Measurements from ENCODE around the gene PROM1. TPM values are rescaled to one million over a fixed set of nuclear protein-coding genes. Genes with fewer than 3 reads are reported as not detected.
A peak's percentile ranks its signal among the peaks of the same experiment; 100 is the strongest.

The PROM1 gene
- total RNA-seq, 1 donor from 2014 or later = 0.93 TPM

GRCh38 chr4:16007471-16008095 is 76.2 kb downstream of the PROM1 start:
- Histone ChIP-seq H3K4me3 (no peak overlapping the region), H3K9me3 (no peaks in the 10 kb centered on the region), H3K36me3 (no peaks in the 10 kb centered on the region), H3K4me1 (no peaks in the 10 kb centered on the region), H3K27me3 (peaks cover 3% of the 10 kb centered on the region), H3K27ac (no peak overlapping the region)
- DNase-seq (no peak), ATAC-seq (no peak)
- intact Hi-C loops (cut with DNase I) = no loop called here
- no peak for TF ChIP-seq CTCF (IDR thresholded peaks at IDR 0.05)

- no peak overlapping the region for H3K27ac ChIP-seq
- H3K4me1 ChIP-seq = no peaks in the 10 kb centered on the region
- ATAC-seq (no peak), DNase-seq (no peak)
- intact Hi-C loops (cut with DNase I) = no loop called here
- H3K36me3 ChIP-seq = no peaks in the 10 kb centered on the region
- peaks cover 3% of the 10 kb centered on the region for H3K27me3 ChIP-seq
- H3K9me3 ChIP-seq = no peaks in the 10 kb centered on the region
- no peak overlapping the region for H3K4me3 ChIP-seq
- no peak for TF ChIP-seq CTCF (IDR thresholded peaks at IDR 0.05)
Observed at GRCh38 chr4:16006771-16007446, 76.9 kb downstream of the PROM1 start.

- intact Hi-C loops (cut with DNase I) = no loop called here
- ATAC-seq (no peak), DNase-seq (no peak)
Observed at GRCh38 chr4:16005676-16006075, 78.1 kb downstream of the PROM1 start.

GRCh38 chr4:16001484-16001858 is 82.4 kb downstream of the PROM1 start:
- peak; percentile 98 for ATAC-seq
- peaks cover 4% of the 10 kb centered on the region for H3K4me1 ChIP-seq
- no peaks in the 10 kb centered on the region for H3K27me3 ChIP-seq
- H3K9me3 ChIP-seq = no peaks in the 10 kb centered on the region
- H3K36me3 ChIP-seq = no peaks in the 10 kb centered on the region
- H3K4me3 ChIP-seq = no peak overlapping the region
- DNase-seq = no peak
- intact Hi-C loops (cut with DNase I) = no loop called here
- H3K27ac ChIP-seq = no peak overlapping the region
- TF ChIP-seq CTCF (IDR thresholded peaks at IDR 0.05) = peak; percentile 85

More at GRCh38 chr4:16005676-16006075, 78.1 kb downstream of the PROM1 start:
- H3K4me1 ChIP-seq = peaks cover 4% of the 10 kb centered on the region
- no peaks in the 10 kb centered on the region for H3K36me3 ChIP-seq
- peaks cover 3% of the 10 kb centered on the region for H3K27me3 ChIP-seq
- no peak overlapping the region for H3K27ac ChIP-seq
- H3K9me3 ChIP-seq = no peaks in the 10 kb centered on the region
- TF ChIP-seq CTCF (IDR thresholded peaks at IDR 0.05) = no peak
- no peak overlapping the region for H3K4me3 ChIP-seq

- intact Hi-C loops (cut with DNase I) = no loop called here
- no peak for TF ChIP-seq CTCF (IDR thresholded peaks at IDR 0.05)
- Histone ChIP-seq H3K36me3 (no peaks in the 10 kb centered on the region), H3K9me3 (no peaks in the 10 kb centered on the region), H3K27me3 (peaks cover 2% of the 10 kb centered on the region), H3K27ac (no peak overlapping the region), H3K4me1 (peaks cover 4% of the 10 kb centered on the region), H3K4me3 (no peak overlapping the region)
- DNase-seq (no peak), ATAC-seq (peak; percentile 9)
Observed at GRCh38 chr4:16000708-16001483, 82.9 kb downstream of the PROM1 start.

All from upper lobe of right lung (tissue), 1 donor.